Ovary (tissue), 3 donors: ENCODE data around the gene ENPP3.
"Not testable (repeated sequence)": the region's sequence is repeated elsewhere in the genome, so short reads cannot be mapped to it uniquely, and the experiment has no call there.

ENCODE experiments used
- EP300 ChIP-seq: sonication (generic); formaldehyde crosslinking; IDR thresholded peaks from one replicate; pipeline ENCODE4 v1.6.1; 2017; ENCODE audit warnings: antibody characterized with exemption
- TF ChIP-seq, protein P1 (sequence below), 3 donors: fragments of 450-650 bp in 2 of 3; fragments of 200-600 bp in 1 of 3; IDR thresholded peaks; one replicate each; pipeline versions ENCODE4 v1.5.1 to v1.8.0; 2016 to 2022; ENCODE audit warnings: antibody characterized with exemption in 3 of 3, mild to moderate bottlenecking in 1 of 3
- donor health status: DM: no; HTN: no; CAD: no.

DNA sequence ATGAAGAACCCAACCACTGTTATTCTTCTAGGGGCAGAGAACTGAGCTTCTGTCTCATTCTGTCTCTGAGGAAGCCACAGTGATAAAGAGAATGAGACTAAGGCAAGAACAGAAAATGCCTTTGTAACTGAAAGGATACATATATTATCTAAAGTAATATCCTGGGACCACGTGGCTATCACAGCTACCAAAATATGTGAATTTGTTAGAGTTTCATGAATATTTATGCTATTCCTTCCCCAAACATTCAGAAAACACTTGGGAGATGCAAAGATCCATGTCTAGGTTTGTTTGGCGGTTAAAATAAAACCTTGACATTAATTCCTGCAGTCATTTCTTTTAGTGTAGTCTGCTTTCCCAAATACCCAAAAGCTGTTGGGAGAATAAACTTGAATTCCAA is 66.8 kb downstream of the ENPP3 start:
- TF ChIP-seq, protein P1, sequence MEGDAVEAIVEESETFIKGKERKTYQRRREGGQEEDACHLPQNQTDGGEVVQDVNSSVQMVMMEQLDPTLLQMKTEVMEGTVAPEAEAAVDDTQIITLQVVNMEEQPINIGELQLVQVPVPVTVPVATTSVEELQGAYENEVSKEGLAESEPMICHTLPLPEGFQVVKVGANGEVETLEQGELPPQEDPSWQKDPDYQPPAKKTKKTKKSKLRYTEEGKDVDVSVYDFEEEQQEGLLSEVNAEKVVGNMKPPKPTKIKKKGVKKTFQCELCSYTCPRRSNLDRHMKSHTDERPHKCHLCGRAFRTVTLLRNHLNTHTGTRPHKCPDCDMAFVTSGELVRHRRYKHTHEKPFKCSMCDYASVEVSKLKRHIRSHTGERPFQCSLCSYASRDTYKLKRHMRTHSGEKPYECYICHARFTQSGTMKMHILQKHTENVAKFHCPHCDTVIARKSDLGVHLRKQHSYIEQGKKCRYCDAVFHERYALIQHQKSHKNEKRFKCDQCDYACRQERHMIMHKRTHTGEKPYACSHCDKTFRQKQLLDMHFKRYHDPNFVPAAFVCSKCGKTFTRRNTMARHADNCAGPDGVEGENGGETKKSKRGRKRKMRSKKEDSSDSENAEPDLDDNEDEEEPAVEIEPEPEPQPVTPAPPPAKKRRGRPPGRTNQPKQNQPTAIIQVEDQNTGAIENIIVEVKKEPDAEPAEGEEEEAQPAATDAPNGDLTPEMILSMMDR (IDR thresholded peaks at IDR 0.05) = not testable (repeated sequence)
- TF ChIP-seq EP300 = not testable (repeated sequence)
